ENCODE data around the gene TTC21A. TPM values are rescaled to one million over a fixed set of nuclear protein-coding genes. Genes with fewer than 3 reads are reported as not detected.

The TTC21A gene
- total RNA-seq, 1 donor from 2014 or later = 6.2 TPM

DNA sequence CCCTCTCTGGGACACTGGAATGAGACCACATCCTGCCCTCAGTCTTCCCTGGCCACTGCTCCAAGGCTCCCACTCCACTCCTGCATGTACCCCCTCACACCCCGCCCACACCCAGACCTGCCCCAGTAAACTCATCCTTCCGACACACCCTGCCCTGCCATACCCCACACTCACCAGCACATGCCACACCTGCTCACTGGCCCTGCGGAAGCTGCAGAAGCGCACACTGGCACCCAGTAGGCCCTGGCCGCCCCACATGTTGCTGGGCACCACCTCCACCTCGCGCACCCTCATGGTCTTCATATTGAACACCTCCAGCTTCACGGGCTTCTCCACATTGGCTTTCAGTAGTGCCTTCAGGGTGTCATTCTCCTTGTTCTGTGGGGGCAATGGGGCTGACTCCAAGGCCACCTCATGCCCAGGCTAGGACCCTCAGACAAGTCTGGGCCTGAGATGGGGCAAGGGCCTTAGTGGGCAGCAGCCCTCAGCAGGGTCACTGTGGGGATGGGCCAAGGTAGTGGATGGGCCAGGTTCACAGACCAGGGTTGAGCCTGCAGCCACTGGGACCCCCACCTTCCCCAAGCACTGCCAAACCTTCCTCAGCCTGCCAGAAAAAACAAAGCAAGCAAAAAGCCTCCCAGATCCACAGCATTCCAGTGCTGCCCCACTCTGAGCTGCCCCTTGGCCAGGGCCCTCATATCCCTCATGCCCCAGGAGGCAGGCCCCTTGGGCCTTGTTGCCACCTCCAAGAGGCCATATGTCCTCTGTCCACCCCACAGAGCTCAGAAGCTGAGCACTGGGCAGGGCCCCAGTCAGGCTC lies 4.8 kb upstream of the TTC21A start:
- no peak for DNase-seq (ENCODE audit: low spot score)
- Mint-ChIP-seq H3K27ac (ENCODE audit: unreplicated experiment) (peak overlapping the region; percentile 61), H3K4me1 (ENCODE audit: low read depth) (peaks cover 42% of the 10 kb centered on the region), H3K27me3 (ENCODE audit: low read depth) (no peaks in the 10 kb centered on the region), H3K36me3 (ENCODE audit: low read depth) (peaks cover 3% of the 10 kb centered on the region), H3K9me3 (ENCODE audit: low read depth) (no peaks in the 10 kb centered on the region), H3K4me3 (ENCODE audit: unreplicated experiment) (no peak overlapping the region)
- TF ChIP-seq, protein P1, sequence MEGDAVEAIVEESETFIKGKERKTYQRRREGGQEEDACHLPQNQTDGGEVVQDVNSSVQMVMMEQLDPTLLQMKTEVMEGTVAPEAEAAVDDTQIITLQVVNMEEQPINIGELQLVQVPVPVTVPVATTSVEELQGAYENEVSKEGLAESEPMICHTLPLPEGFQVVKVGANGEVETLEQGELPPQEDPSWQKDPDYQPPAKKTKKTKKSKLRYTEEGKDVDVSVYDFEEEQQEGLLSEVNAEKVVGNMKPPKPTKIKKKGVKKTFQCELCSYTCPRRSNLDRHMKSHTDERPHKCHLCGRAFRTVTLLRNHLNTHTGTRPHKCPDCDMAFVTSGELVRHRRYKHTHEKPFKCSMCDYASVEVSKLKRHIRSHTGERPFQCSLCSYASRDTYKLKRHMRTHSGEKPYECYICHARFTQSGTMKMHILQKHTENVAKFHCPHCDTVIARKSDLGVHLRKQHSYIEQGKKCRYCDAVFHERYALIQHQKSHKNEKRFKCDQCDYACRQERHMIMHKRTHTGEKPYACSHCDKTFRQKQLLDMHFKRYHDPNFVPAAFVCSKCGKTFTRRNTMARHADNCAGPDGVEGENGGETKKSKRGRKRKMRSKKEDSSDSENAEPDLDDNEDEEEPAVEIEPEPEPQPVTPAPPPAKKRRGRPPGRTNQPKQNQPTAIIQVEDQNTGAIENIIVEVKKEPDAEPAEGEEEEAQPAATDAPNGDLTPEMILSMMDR (IDR thresholded peaks at IDR 0.05) = no peak

- DNase-seq (ENCODE audit: low spot score) = no peak
- H3K9me3 Mint-ChIP-seq (ENCODE audit: low read depth) = no peaks in the 10 kb centered on the region
- TF ChIP-seq, protein P1 (IDR thresholded peaks at IDR 0.05) = peak; percentile 30
- no peak overlapping the region for H3K4me3 Mint-ChIP-seq (ENCODE audit: unreplicated experiment)
- H3K4me1 Mint-ChIP-seq (ENCODE audit: low read depth) = peaks cover 48% of the 10 kb centered on the region
- peak overlapping the region; percentile 5 for H3K27ac Mint-ChIP-seq (ENCODE audit: unreplicated experiment)
- peaks cover 3% of the 10 kb centered on the region for H3K36me3 Mint-ChIP-seq (ENCODE audit: low read depth)
- H3K27me3 Mint-ChIP-seq (ENCODE audit: low read depth) = no peaks in the 10 kb centered on the region
These were observed 4.2 kb upstream of the TTC21A start for GRCh38 chr3:39103324-39103693.

DNA sequence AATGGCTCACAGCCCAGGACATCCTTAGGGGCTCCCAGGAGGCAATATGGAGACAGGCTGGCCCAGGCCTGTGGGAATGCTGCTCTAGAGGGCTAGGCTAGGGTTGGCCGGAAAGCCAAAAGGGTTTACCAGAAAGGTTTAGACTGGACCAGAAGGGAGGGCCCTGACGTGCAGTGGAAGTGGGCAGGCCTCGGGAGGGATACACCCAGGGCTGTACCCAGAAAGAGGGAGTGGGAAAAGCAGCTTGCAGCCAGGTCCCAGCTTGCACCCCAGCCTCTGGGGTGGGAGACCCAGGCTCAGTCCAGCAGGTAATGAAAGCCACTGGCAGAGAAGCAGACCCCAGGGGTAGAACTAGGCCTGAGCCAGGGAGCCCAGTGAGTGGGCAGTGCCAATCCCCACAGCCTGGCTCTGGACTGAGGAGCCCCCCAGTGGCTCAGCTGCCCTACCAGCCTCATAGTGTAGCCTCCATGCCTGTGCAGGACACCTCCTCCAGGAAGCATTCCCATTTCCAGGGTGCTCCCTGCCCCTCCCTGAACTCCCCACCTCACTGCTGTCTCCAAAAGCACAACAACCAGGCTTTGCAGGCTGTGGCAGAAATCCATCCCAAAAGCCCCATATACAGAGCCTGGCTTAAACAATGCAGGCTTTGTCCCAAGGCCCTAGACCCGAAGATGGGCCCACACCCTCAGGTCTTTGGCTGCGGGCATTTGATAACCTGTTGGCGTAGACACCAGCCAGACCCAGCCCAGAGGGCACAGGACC lies 3.5 kb upstream of the TTC21A start:
- peaks cover 53% of the 10 kb centered on the region for H3K4me1 Mint-ChIP-seq (ENCODE audit: low read depth)
- DNase-seq (ENCODE audit: low spot score) = no peak
- no peak overlapping the region for H3K27ac Mint-ChIP-seq (ENCODE audit: unreplicated experiment)
- H3K27me3 Mint-ChIP-seq (ENCODE audit: low read depth) = no peaks in the 10 kb centered on the region
- TF ChIP-seq, protein P1 (IDR thresholded peaks at IDR 0.05) = no peak
- H3K9me3 Mint-ChIP-seq (ENCODE audit: low read depth) = no peaks in the 10 kb centered on the region
- H3K4me3 Mint-ChIP-seq (ENCODE audit: unreplicated experiment) = no peak overlapping the region
- H3K36me3 Mint-ChIP-seq (ENCODE audit: low read depth) = peaks cover 3% of the 10 kb centered on the region

DNA sequence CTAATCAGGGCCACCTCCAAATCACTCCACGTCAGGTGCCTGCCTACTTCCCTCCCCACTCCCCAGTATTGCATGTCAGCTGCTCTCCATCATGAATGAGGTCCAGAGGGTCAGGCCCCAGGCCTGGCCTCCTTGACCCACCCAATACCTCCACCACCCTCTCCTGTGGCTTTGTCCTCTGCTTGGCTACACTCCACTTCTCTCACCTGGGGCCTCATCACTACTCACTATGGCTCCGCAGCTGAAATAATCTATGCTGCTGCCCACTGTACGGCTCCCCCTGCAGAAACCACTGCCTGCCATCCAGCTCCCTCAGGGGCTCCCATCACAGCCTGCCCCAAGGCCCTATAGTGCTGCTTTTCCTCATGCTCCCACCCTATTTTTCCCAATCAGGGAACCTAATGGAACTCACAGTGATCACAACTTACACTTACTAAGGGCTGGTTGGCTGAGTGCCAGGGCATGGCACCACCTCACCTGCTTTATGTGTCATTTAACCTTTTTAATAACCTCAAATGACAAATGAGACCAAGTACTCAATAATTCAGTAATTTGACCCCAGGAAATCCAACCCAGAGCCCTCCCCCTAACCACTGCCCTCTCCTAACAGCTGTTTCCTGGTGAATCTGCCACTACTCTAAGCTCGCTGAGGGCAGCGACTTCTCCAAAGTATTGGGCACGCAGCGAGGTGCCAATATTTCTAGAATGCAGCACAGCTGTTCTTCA lies 2.4 kb upstream of the TTC21A start:
- H3K36me3 Mint-ChIP-seq (ENCODE audit: low read depth) = peaks cover 3% of the 10 kb centered on the region
- H3K9me3 Mint-ChIP-seq (ENCODE audit: low read depth) = no peaks in the 10 kb centered on the region
- H3K27me3 Mint-ChIP-seq (ENCODE audit: low read depth) = no peaks in the 10 kb centered on the region
- peak overlapping the region; percentile 65 for H3K27ac Mint-ChIP-seq (ENCODE audit: unreplicated experiment)
- peaks cover 53% of the 10 kb centered on the region for H3K4me1 Mint-ChIP-seq (ENCODE audit: low read depth)
- H3K4me3 Mint-ChIP-seq (ENCODE audit: unreplicated experiment) = no peak overlapping the region
- DNase-seq (ENCODE audit: low spot score) = no peak
- TF ChIP-seq, protein P1 (IDR thresholded peaks at IDR 0.05) = no peak

DNA sequence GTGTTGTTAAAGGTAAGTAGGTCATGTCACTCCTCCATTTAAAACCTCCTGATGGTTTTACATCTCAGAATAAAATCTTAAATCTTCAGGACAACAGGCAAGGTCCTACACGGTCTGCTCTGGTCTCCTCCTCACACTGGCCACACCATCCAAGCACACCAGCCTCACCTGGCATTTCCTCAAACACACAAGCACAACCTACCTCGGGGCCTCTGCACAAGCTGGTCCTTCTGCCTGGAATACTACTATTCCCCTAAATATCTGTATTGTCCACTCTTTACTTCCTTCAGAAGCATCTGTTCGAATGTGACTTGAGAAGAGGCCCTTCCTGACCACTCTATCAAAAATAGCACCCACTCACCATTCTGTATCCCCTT lies 1.8 kb upstream of the TTC21A start:
- Mint-ChIP-seq H3K4me1 (ENCODE audit: low read depth) (peaks cover 53% of the 10 kb centered on the region), H3K27me3 (ENCODE audit: low read depth) (no peaks in the 10 kb centered on the region), H3K27ac (ENCODE audit: unreplicated experiment) (peak overlapping the region; percentile 85), H3K36me3 (ENCODE audit: low read depth) (peaks cover 3% of the 10 kb centered on the region), H3K9me3 (ENCODE audit: low read depth) (no peaks in the 10 kb centered on the region), H3K4me3 (ENCODE audit: unreplicated experiment) (peak overlapping the region; percentile 91)
- DNase-seq (ENCODE audit: low spot score) = no peak
- TF ChIP-seq, protein P1 (IDR thresholded peaks at IDR 0.05) = no peak
